ENCODE results near the gene METTL15. TPM values are rescaled to one million over a fixed set of nuclear protein-coding genes. Genes with fewer than 3 reads are reported as not detected.

METTL15 gene
- total RNA-seq, 1 donor from 2014 or later, result 27.9 TPM

GRCh38 chr11:28144808-28145207 is 36.6 kb downstream of the METTL15 start:
- peaks cover 22% of the 10 kb centered on the region for H3K4me1 ChIP-seq
- H2AFZ ChIP-seq (replicated peaks), result no peak overlapping the region
- H3K4me1 Mint-ChIP-seq, result peaks cover 23% of the 10 kb centered on the region
- no peak overlapping the region for H3K9ac ChIP-seq
- H3K4me3 ChIP-seq, result no peak overlapping the region
- DNase-seq (ENCODE audit: low spot score), result no peak
- no peaks in the 10 kb centered on the region for H3F3A ChIP-seq (ENCODE audit: low read depth)
- no peak overlapping the region for H3K27ac ChIP-seq
- H3K27ac Mint-ChIP-seq, result no peak overlapping the region
- peaks cover 8% of the 10 kb centered on the region for H3K9me3 Mint-ChIP-seq
- no peaks in the 10 kb centered on the region for H3K36me3 ChIP-seq
- no peak overlapping the region for H3K4me3 Mint-ChIP-seq
- H4K20me1 ChIP-seq (ENCODE audit: low read depth), result no peaks in the 10 kb centered on the region
- no peaks in the 10 kb centered on the region for H3K27me3 ChIP-seq
- H3K9me3 ChIP-seq (ENCODE audit: low read depth), result no peaks in the 10 kb centered on the region
- no peak overlapping the region for H3K4me2 ChIP-seq
- H3K36me3 Mint-ChIP-seq, result peaks cover 8% of the 10 kb centered on the region
- no peaks in the 10 kb centered on the region for H3K79me2 ChIP-seq (ENCODE audit: low read depth)
- no peaks in the 10 kb centered on the region for H3K27me3 Mint-ChIP-seq (ENCODE audit: insufficient read depth, low read depth)
- TF ChIP-seq EZH2phosphoT487 (IDR thresholded peaks at IDR 0.05), result no peak

- Histone ChIP-seq H2AFZ (replicated peaks) (no peak overlapping the region), H3K27me3 (no peaks in the 10 kb centered on the region), H3K36me3 (no peaks in the 10 kb centered on the region), H3K9ac (no peak overlapping the region), H3K4me2 (no peak overlapping the region), H3K4me3 (no peak overlapping the region), H3K79me2 (ENCODE audit: low read depth) (no peaks in the 10 kb centered on the region), H3F3A (ENCODE audit: low read depth) (no peaks in the 10 kb centered on the region), H4K20me1 (ENCODE audit: low read depth) (no peaks in the 10 kb centered on the region), H3K27ac (peak overlapping the region; percentile 11), H3K9me3 (ENCODE audit: low read depth) (no peaks in the 10 kb centered on the region), H3K4me1 (peaks cover 31% of the 10 kb centered on the region)
- Mint-ChIP-seq H3K36me3 (peaks cover 3% of the 10 kb centered on the region), H3K4me3 (no peak overlapping the region), H3K27ac (no peak overlapping the region), H3K27me3 (ENCODE audit: insufficient read depth, low read depth) (no peaks in the 10 kb centered on the region), H3K4me1 (peaks cover 28% of the 10 kb centered on the region), H3K9me3 (no peaks in the 10 kb centered on the region)
- peak; percentile 10 for DNase-seq (ENCODE audit: low spot score)
- TF ChIP-seq CTCF (IDR thresholded peaks at IDR 0.05), result no peak
- TF ChIP-seq EZH2 (IDR thresholded peaks at IDR 0.05), result no peak
- no peak for TF ChIP-seq EZH2phosphoT487 (IDR thresholded peaks at IDR 0.05)
Measured at GRCh38 chr11:28146123-28146751, 38.0 kb downstream of the METTL15 start.

GRCh38 chr11:28152743-28153142 is 44.6 kb downstream of the METTL15 start:
- H3K36me3 ChIP-seq, result no peaks in the 10 kb centered on the region
- no peaks in the 10 kb centered on the region for H3F3A ChIP-seq (ENCODE audit: low read depth)
- H3K36me3 Mint-ChIP-seq, result peaks cover 6% of the 10 kb centered on the region
- H3K9me3 Mint-ChIP-seq, result no peaks in the 10 kb centered on the region
- no peak overlapping the region for H3K27ac ChIP-seq
- peaks cover 5% of the 10 kb centered on the region for H3K4me1 Mint-ChIP-seq
- no peaks in the 10 kb centered on the region for H3K9me3 ChIP-seq (ENCODE audit: low read depth)
- DNase-seq (ENCODE audit: low spot score), result no peak
- no peaks in the 10 kb centered on the region for H4K20me1 ChIP-seq (ENCODE audit: low read depth)
- H3K4me1 ChIP-seq, result peaks cover 13% of the 10 kb centered on the region
- H3K4me3 Mint-ChIP-seq, result no peak overlapping the region
- H3K4me3 ChIP-seq, result no peak overlapping the region
- no peaks in the 10 kb centered on the region for H3K27me3 Mint-ChIP-seq (ENCODE audit: insufficient read depth, low read depth)
- H3K79me2 ChIP-seq (ENCODE audit: low read depth), result no peaks in the 10 kb centered on the region
- no peaks in the 10 kb centered on the region for H3K27me3 ChIP-seq
- no peak overlapping the region for H3K27ac Mint-ChIP-seq
- no peak overlapping the region for H2AFZ ChIP-seq (replicated peaks)
- no peak overlapping the region for H3K9ac ChIP-seq
- H3K4me2 ChIP-seq, result no peak overlapping the region
- TF ChIP-seq EZH2 (IDR thresholded peaks at IDR 0.05), result no peak
- TF ChIP-seq CTCF (IDR thresholded peaks at IDR 0.05), result no peak
- no peak for TF ChIP-seq EZH2phosphoT487 (IDR thresholded peaks at IDR 0.05)

- Histone ChIP-seq H2AFZ (replicated peaks) (no peak overlapping the region), H3F3A (ENCODE audit: low read depth) (no peaks in the 10 kb centered on the region), H3K4me1 (peaks cover 13% of the 10 kb centered on the region), H4K20me1 (ENCODE audit: low read depth) (no peaks in the 10 kb centered on the region), H3K9me3 (ENCODE audit: low read depth) (no peaks in the 10 kb centered on the region), H3K27me3 (no peaks in the 10 kb centered on the region), H3K79me2 (ENCODE audit: low read depth) (no peaks in the 10 kb centered on the region), H3K9ac (no peak overlapping the region), H3K4me2 (no peak overlapping the region), H3K4me3 (no peak overlapping the region), H3K27ac (no peak overlapping the region), H3K36me3 (no peaks in the 10 kb centered on the region)
- Mint-ChIP-seq H3K4me3 (no peak overlapping the region), H3K4me1 (peaks cover 5% of the 10 kb centered on the region), H3K27me3 (ENCODE audit: insufficient read depth, low read depth) (no peaks in the 10 kb centered on the region), H3K36me3 (peaks cover 11% of the 10 kb centered on the region), H3K27ac (no peak overlapping the region), H3K9me3 (no peaks in the 10 kb centered on the region)
- no peak for DNase-seq (ENCODE audit: low spot score)
- TF ChIP-seq CTCF (IDR thresholded peaks at IDR 0.05) (no peak), EZH2 (IDR thresholded peaks at IDR 0.05) (no peak), EZH2phosphoT487 (IDR thresholded peaks at IDR 0.05) (no peak)
Measured at GRCh38 chr11:28153586-28153985, 45.4 kb downstream of the METTL15 start.

All from neural progenitor cell (in vitro differentiated cells).